SK-N-SH treated with all-trans-retinoic acid at 6 μM for 48 hours (cell line): ENCODE measurements around the gene GRIFIN.

Source experiments
- ATAC-seq: fragments of 200-7000 bp; cut with Tn5 transposase; 3 replicates; pipeline ENCODE4 v1.9.1; 2020; ENCODE audit warnings: mild to moderate bottlenecking, moderate library complexity
- ARNTL ChIP-seq: fragments of 450-650 bp; formaldehyde crosslinking; IDR thresholded peaks from 2 replicates; pipeline ENCODE4 v1.5.0; 2020; ENCODE audit warnings: low read depth, mild to moderate bottlenecking, moderate library complexity, borderline replicate concordance
- BACH2 ChIP-seq: fragments of 250-450 bp; sonication (Bioruptor Pico); IDR thresholded peaks from 2 replicates; pipeline ENCODE4 v1.9.0; 2021; ENCODE audit warnings: mild to moderate bottlenecking, borderline replicate concordance
- CREB5 ChIP-seq: fragments of 250-450 bp; sonication (Bioruptor Pico); IDR thresholded peaks from 2 replicates; pipeline ENCODE4 v1.5.1; 2020; ENCODE audit warnings: low read depth, mild to moderate bottlenecking, moderate library complexity
- CSDC2 ChIP-seq: fragments of 250-450 bp; sonication (Bioruptor Pico); IDR thresholded peaks from 2 replicates; pipeline ENCODE4 v1.5.0; 2020; ENCODE audit warnings: mild to moderate bottlenecking, moderate library complexity
- CSRNP3 ChIP-seq: fragments of 250-450 bp; sonication (Bioruptor Pico); IDR thresholded peaks from 2 replicates; pipeline ENCODE4 v1.5.1; 2021; ENCODE audit warnings: mild to moderate bottlenecking, moderate library complexity
- ESRRG ChIP-seq: fragments of 250-450 bp; sonication (Bioruptor Pico); IDR thresholded peaks from 2 replicates; pipeline ENCODE4 v1.6.1; 2021; ENCODE audit warnings: mild to moderate bottlenecking
- GLIS3 ChIP-seq: fragments of 250-450 bp; sonication (Bioruptor Pico); IDR thresholded peaks from 2 replicates; pipeline ENCODE4 v1.5.0; 2020; ENCODE audit warnings: mild to moderate bottlenecking, moderate library complexity
- ISL1 ChIP-seq: fragments of 250-450 bp; sonication (Bioruptor Pico); IDR thresholded peaks from 2 replicates; pipeline ENCODE4 v2.1.2; 2022; ENCODE audit warnings: mild to moderate bottlenecking, moderate library complexity
- OSR1 ChIP-seq: fragments of 250-450 bp; sonication (Bioruptor Pico); IDR thresholded peaks from 2 replicates; pipeline ENCODE4 v1.8.0; 2022; ENCODE audit warnings: moderate library complexity, mild to moderate bottlenecking, inconsistent platforms
- POU6F1 ChIP-seq: fragments of 250-450 bp; sonication (Bioruptor Pico); IDR thresholded peaks from 2 replicates; pipeline ENCODE4 v1.8.0; 2021; ENCODE audit warnings: low read depth, mild to moderate bottlenecking, moderate library complexity, borderline replicate concordance
- PPARA ChIP-seq: fragments of 250-450 bp; sonication (Bioruptor Pico); IDR thresholded peaks from 2 replicates; pipeline ENCODE4 v1.5.0; 2020; ENCODE audit warnings: mild to moderate bottlenecking, borderline replicate concordance
- RARB ChIP-seq: fragments of 250-450 bp; sonication (Bioruptor Pico); IDR thresholded peaks from 2 replicates; pipeline ENCODE4 v1.8.0; 2021; ENCODE audit warnings: mild to moderate bottlenecking, moderate library complexity
- SNAI2 ChIP-seq: fragments of 250-450 bp; sonication (Bioruptor Pico); IDR thresholded peaks from 2 replicates; pipeline ENCODE4 v1.5.0; 2020; ENCODE audit warnings: mild to moderate bottlenecking, moderate library complexity
- TCF4 ChIP-seq: fragments of 250-450 bp; sonication (Bioruptor Pico); IDR thresholded peaks from 2 replicates; pipeline ENCODE4 v1.8.0; 2021; ENCODE audit warnings: mild to moderate bottlenecking, moderate library complexity, borderline replicate concordance
- TOX ChIP-seq: fragments of 250-450 bp; sonication (Bioruptor Pico); IDR thresholded peaks from 2 replicates; pipeline ENCODE4 v1.8.0; 2021; ENCODE audit warnings: mild to moderate bottlenecking, moderate library complexity, borderline replicate concordance
- TSHZ2 ChIP-seq: fragments of 250-450 bp; sonication (Bioruptor Pico); IDR thresholded peaks from 2 replicates; pipeline ENCODE4 v1.5.0; 2020; ENCODE audit warnings: mild to moderate bottlenecking, moderate library complexity
- ZC3H10 ChIP-seq: fragments of 250-450 bp; sonication (Bioruptor Pico); IDR thresholded peaks from 2 replicates; pipeline ENCODE4 v1.5.1; 2021; ENCODE audit warnings: mild to moderate bottlenecking, moderate library complexity
- ZFP3 ChIP-seq: fragments of 250-450 bp; sonication (Bioruptor Pico); IDR thresholded peaks from 2 replicates; pipeline ENCODE4 v1.5.0; 2020; ENCODE audit warnings: mild to moderate bottlenecking, moderate library complexity
- ZNF565 ChIP-seq: fragments of 450-650 bp; formaldehyde crosslinking; conservative IDR thresholded peaks from 2 replicates; pipeline ENCODE4 v1.5.0; 2020; ENCODE audit warnings: low read depth, mild to moderate bottlenecking, moderate library complexity
- ZNF70 ChIP-seq: fragments of 450-650 bp; formaldehyde crosslinking; IDR thresholded peaks from 2 replicates; pipeline ENCODE4 v1.5.0; 2020; ENCODE audit warnings: mild to moderate bottlenecking, moderate library complexity

Gene GRIFIN

GRCh38 chr7:2451171-2452073 lies 24.8 kb downstream of the GRIFIN start:
- peak; percentile 99 for ATAC-seq
- TF ChIP-seq TSHZ2 (CRISPR knock-in tag) (0 out of 2 replicates have a peak, but pooled peaks have one; percentile 24), CSDC2 (CRISPR knock-in tag) (0 out of 2 replicates have a peak, but pooled peaks have one; percentile 17), TCF4 (CRISPR knock-in tag) (no peak), BACH2 (CRISPR knock-in tag) (no peak), GLIS3 (CRISPR knock-in tag) (0 out of 2 replicates have a peak, but pooled peaks have one; percentile 64), OSR1 (CRISPR knock-in tag) (no peak)

- no peak for ATAC-seq
- TF ChIP-seq POU6F1 (CRISPR knock-in tag) = no peak
- no peak for TF ChIP-seq ZC3H10 (CRISPR knock-in tag)
- no peak for TF ChIP-seq ZNF70
- TF ChIP-seq ARNTL (CRISPR knock-in tag) = no peak
- TF ChIP-seq TOX = no peak
- no peak for TF ChIP-seq ISL1 (CRISPR knock-in tag)
- TF ChIP-seq CREB5 (CRISPR knock-in tag) = no peak
- TF ChIP-seq TCF4 (CRISPR knock-in tag) = no peak
- no peak for TF ChIP-seq CSRNP3 (CRISPR knock-in tag)
- TF ChIP-seq ESRRG = no peak
- no peak for TF ChIP-seq OSR1 (CRISPR knock-in tag)
- TF ChIP-seq RARB (CRISPR knock-in tag) = no peak
- TF ChIP-seq CSDC2 (CRISPR knock-in tag) = no peak
- no peak for TF ChIP-seq SNAI2
- TF ChIP-seq ZNF565 (CRISPR knock-in tag) = no peak
- TF ChIP-seq PPARA (CRISPR knock-in tag) = no peak
- TF ChIP-seq ZFP3 (CRISPR knock-in tag) = no peak
- no peak for TF ChIP-seq TSHZ2 (CRISPR knock-in tag)
Observed at GRCh38 chr7:2450198-2451107, 25.7 kb downstream of the GRIFIN start.
